ENCODE data around the gene PTCRA.

The PTCRA gene

DNA sequence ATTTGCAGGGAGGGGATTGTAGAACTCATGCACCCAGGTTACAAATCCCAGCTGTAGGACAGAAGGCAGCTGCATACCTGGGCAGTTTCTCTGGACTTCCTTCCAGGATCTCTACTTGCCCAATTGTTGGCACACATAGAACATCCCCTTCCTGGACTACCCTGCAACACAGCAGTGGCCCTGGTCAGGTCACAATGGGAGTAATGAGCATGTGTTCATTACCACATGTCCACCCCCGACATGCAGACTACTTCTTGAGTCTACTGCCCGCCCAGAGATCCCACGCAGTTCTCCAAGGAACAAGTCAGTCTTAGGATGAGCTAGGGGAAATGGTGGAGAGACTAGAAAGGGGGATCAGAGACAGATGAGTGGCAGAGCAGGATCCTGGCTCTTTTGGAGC is 58.1 kb downstream of the PTCRA start:
- no peak for DNase-seq (ENCODE audit: low spot score)

DNA sequence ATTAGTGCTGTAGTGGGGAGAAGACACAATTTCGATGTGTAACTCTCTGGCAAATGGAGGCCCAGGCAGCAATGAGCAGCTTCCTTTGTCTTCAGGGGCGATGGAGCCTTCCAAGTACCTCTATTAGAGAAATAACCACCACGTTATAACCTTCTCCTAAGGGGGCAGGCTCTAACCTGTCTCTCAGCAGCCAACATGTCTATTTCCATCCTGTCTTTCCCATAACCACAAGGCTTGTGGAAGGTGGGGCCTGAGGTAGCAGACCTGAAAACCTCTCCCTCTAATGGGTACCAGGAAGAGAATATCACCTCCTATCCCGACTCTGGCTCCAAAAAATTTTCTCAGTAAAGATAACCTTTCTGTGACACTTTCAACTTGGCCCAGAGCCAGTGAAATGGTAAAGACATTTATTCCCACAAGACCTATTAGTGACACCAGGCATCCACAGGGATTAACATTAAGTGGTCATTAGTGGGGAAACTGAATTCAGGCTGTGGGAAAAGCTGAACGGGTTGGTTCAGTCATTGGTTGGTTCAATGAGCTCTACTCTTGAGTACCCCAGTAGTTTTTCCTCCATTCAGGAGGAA is 59.2 kb downstream of the PTCRA start:
- DNase-seq (ENCODE audit: low spot score) = no peak

All from SW480 (cell line).